Thyroid gland (tissue), 4 donors: ENCODE results near the gene GRAMD2B.
A peak's percentile ranks its signal among the peaks of the same experiment; 100 is the strongest.

Experiments used
- CTCF ChIP-seq, 6 experiments: fragments of 200-600 bp in 3 of 6; fragments of 450-650 bp in 3 of 6; sonication (generic) in 3 of 6; IDR thresholded peaks; one replicate each; pipeline ENCODE4 v1.5.1; 2016 to 2019; ENCODE audit warnings: antibody characterized with exemption in 6 of 6, mild to moderate bottlenecking in 2 of 6, inconsistent platforms in 1 of 6, moderate library complexity in 1 of 6
- POLR2A ChIP-seq, 2 donors: fragments of 450-650 bp; IDR thresholded peaks; one replicate each; pipeline ENCODE4 v1.6.1; 2017; ENCODE audit warnings: antibody characterized with exemption in 2 of 2, mild to moderate bottlenecking in 2 of 2, moderate library complexity in 1 of 2

- no peak for TF ChIP-seq CTCF (IDR thresholded peaks at IDR 0.05)
- TF ChIP-seq POLR2A (IDR thresholded peaks at IDR 0.05) = peak in 1 of 2 donors; percentile 71
These were observed 102.5 kb downstream of the GRAMD2B start for GRCh38 chr5:126525630-126526245.
